ENCODE results near the gene GAGE1. TPM values are rescaled to one million over a fixed set of nuclear protein-coding genes. Genes with fewer than 3 reads are reported as not detected.

The GAGE1 gene
- total RNA-seq, 1 experiment from 2014 or later, result not detected

DNA sequence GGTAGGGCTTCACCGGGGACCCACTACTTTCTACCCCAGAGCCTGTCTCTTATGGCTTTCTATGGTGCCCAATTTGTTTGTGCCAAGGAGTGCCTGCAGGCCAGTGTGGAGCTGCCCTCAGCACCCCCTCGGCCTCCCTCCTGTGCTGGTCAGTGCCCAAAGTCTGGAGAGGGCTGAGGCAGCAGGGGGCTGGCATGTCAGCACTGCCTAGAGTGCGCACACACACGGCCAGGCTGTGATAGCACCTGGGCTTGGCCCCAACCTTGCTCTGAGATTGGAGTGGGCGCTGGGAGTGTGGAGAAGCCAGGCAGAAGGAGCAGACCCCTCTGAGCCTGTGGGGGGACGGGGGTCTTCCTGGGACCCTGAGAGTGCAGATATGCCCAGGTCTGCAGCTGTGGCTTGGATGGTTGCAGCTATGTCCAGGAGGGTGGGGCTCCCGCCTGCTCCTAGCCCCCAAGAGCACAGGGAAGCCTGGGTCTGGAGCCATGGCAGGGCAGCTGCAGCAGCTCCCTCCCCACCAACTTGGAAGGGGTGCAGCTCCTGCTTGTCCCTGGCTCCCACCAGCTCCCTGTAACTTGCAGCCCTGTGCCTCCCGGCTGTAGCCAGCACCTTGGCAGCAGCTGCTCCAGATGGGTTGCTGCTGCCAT lies 46.3 kb downstream of the GAGE1 start:
- H3K9me3 Mint-ChIP-seq (ENCODE audit: unreplicated experiment), result no peaks in the 10 kb centered on the region
- CTCF ChIA-PET, result no interaction called here
- TF ChIP-seq, protein P1, sequence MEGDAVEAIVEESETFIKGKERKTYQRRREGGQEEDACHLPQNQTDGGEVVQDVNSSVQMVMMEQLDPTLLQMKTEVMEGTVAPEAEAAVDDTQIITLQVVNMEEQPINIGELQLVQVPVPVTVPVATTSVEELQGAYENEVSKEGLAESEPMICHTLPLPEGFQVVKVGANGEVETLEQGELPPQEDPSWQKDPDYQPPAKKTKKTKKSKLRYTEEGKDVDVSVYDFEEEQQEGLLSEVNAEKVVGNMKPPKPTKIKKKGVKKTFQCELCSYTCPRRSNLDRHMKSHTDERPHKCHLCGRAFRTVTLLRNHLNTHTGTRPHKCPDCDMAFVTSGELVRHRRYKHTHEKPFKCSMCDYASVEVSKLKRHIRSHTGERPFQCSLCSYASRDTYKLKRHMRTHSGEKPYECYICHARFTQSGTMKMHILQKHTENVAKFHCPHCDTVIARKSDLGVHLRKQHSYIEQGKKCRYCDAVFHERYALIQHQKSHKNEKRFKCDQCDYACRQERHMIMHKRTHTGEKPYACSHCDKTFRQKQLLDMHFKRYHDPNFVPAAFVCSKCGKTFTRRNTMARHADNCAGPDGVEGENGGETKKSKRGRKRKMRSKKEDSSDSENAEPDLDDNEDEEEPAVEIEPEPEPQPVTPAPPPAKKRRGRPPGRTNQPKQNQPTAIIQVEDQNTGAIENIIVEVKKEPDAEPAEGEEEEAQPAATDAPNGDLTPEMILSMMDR (IDR thresholded peaks at IDR 0.05; ENCODE audit: unreplicated experiment), result no peak
- DNase-seq (ENCODE audit: unreplicated experiment), result no peak
- POLR2A ChIA-PET, result no interaction called here
- H3K27ac Mint-ChIP-seq (ENCODE audit: low read depth, unreplicated experiment), result no peak overlapping the region
- intact Hi-C loops (cut with micrococcal nuclease), result no loop called here
- peaks cover 12% of the 10 kb centered on the region for H3K27me3 Mint-ChIP-seq (ENCODE audit: insufficient read depth, unreplicated experiment)
- BruUV-seq (replicated peaks), result no TSS peak
- no peak overlapping the region for H3K4me3 Mint-ChIP-seq (ENCODE audit: unreplicated experiment)
- no peaks in the 10 kb centered on the region for H3K36me3 Mint-ChIP-seq (ENCODE audit: insufficient read depth, unreplicated experiment)
- no peaks in the 10 kb centered on the region for H3K4me1 Mint-ChIP-seq (ENCODE audit: insufficient read depth, unreplicated experiment)

DNA sequence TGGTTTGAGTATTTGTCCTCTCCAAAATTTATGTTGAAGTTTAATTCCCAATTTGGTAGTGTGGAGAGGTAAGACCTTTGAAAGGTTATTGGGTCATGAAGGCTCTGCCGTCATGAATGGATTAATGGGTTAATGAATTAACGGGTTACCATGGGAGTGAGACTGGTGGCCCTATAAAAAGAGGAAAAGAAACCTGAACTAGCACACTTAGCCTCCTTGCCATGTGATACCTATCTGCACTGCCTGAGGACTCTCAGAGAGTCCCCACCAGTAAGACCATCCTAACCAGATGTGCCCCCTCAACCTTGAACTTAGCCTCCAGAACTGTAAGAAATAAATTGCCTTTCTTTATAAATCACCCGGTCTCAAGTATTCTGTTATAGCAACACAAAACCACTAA lies 57.7 kb downstream of the GAGE1 start:
- no peak overlapping the region for H3K4me3 Mint-ChIP-seq (ENCODE audit: unreplicated experiment)
- POLR2A ChIA-PET, result no interaction called here
- DNase-seq (ENCODE audit: unreplicated experiment), result no peak
- CTCF ChIA-PET, result no interaction called here
- no peak overlapping the region for H3K27ac Mint-ChIP-seq (ENCODE audit: low read depth, unreplicated experiment)
- TF ChIP-seq, protein P1 (IDR thresholded peaks at IDR 0.05; ENCODE audit: unreplicated experiment), result no peak
- H3K27me3 Mint-ChIP-seq (ENCODE audit: insufficient read depth, unreplicated experiment), result peaks cover 19% of the 10 kb centered on the region
- intact Hi-C loops (cut with micrococcal nuclease), result no loop called here
- no peaks in the 10 kb centered on the region for H3K9me3 Mint-ChIP-seq (ENCODE audit: unreplicated experiment)
- BruUV-seq (replicated peaks), result no TSS peak
- H3K36me3 Mint-ChIP-seq (ENCODE audit: insufficient read depth, unreplicated experiment), result no peaks in the 10 kb centered on the region
- H3K4me1 Mint-ChIP-seq (ENCODE audit: insufficient read depth, unreplicated experiment), result no peaks in the 10 kb centered on the region

Other genes with a start within 250 kb of the GAGE1 start
- gene GAGE12C, start 66.8 kb upstream of the GAGE1 start, total RNA-seq (2022), result not detected in 2 replicates
- not detected in 2 replicates for gene GAGE12D, start 57.3 kb upstream of the GAGE1 start, total RNA-seq (2022)
- gene GAGE12E, start 47.7 kb upstream of the GAGE1 start, total RNA-seq (2022), result not detected in 2 replicates
- gene GAGE12F, start 38.2 kb upstream of the GAGE1 start, total RNA-seq (2022), result not detected in 2 replicates
- not detected in 2 replicates for gene GAGE12G, start 28.6 kb upstream of the GAGE1 start, total RNA-seq (2022)
- not detected in 2 replicates for gene GAGE12H, start 19.1 kb upstream of the GAGE1 start, total RNA-seq (2022)
- not detected in 2 replicates for gene GAGE2A, start 9.5 kb upstream of the GAGE1 start, total RNA-seq (2022)
- gene PAGE1, start 97.0 kb downstream of the GAGE1 start, total RNA-seq (2022), result not detected in 2 replicates
- gene PAGE4, start 230.3 kb downstream of the GAGE1 start, total RNA-seq (2022), result not detected in 2 replicates